Stimulated activated CD4-positive, alpha-beta T cell treated with anti-CD3 and anti-CD28 coated beads, Interleukin-4, amount 100 ng/mL, for 4 hours (primary cell): ENCODE measurements around the gene CNTN3.

ENCODE experiments used
- DNase-seq, 2 experiments: peaks; one replicate each; pipeline ENCODE4 v3.0.0-alpha.2; 2020

CNTN3 gene

GRCh38 chr3:74606996-74607395 lies 7.5 kb downstream of the CNTN3 start:
- no peak for DNase-seq

DNA sequence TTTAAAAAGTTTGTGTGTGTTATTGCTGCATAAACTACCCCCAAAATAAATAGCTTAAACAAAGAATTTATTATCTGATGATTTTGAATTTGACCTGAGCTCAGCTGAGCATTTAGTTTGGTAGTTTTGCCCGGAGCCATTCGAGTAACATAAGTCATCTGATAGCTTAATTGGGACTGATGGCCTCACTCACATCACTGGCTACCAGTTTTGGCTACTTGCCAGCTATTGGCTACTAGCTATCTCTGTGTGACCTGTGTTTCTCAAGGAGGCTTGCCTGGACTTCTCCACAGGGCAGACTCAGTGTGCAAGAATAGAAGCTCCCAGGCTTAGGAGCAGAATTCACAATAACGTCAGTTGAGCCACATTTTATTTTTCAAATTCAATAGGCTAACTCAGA lies 9.0 kb downstream of the CNTN3 start:
- DNase-seq = no peak

- DNase-seq = no peak
Observed at GRCh38 chr3:74603292-74603691, 11.2 kb downstream of the CNTN3 start.

GRCh38 chr3:74602471-74602870 lies 12.0 kb downstream of the CNTN3 start:
- DNase-seq = no peak

DNA sequence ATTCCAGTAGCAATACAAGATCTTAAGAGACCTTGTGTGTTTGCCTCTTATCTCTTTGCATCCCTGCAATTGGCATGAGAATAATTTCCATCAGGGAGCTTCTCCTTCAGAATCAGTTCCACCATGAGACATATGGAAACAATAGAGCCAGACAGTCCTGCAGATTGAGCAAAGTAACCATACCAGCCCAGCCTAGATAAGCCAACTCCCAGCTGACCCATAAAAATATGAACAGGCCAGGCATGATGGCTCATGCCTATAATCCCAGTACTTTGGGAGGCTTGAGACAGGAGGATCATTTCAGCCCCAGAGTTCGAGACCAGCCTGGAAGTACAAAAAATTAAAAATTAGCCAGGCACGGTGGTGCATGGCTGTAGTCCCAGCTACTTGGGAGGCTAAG lies 12.7 kb downstream of the CNTN3 start:
- no peak for DNase-seq

- no peak for DNase-seq
Observed at GRCh38 chr3:74599564-74599963, 14.9 kb downstream of the CNTN3 start.

DNA sequence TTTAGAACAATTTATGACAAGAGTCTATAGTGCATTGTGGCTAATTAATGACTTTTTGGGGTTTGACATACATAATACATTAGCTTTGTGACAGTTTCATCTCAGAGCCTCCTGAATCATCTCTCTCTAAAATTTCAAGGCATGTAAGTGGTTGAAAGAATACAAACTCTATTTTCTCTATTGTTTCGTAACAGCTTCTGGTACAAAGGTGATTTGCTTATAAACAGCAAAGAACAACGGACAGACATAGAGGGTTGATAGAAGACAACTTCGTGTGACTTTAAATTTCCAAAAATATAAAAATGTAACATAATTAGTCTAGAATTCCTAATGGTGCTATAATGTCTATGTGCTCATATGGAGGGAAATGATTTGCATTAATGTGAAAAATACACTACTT lies 21.3 kb downstream of the CNTN3 start:
- no peak for DNase-seq

DNA sequence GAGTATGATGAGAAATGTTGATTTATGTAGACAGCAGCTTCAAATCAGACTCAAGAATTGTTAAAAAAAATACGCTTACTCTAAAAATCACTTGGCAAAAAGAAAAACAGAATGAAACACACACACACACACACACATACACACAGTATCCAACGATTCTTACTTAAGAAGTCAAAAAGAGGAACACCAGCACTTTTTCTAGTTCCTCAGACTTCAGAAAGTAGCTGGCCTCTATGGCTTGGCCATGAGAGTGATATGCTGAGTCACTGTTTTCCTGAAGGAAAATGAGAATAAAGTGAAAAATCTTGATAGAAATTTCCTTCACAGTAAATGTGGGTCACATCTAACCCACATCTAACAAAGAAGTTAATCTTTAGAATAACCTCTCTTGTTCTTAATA lies 22.1 kb downstream of the CNTN3 start:
- DNase-seq = no peak

DNA sequence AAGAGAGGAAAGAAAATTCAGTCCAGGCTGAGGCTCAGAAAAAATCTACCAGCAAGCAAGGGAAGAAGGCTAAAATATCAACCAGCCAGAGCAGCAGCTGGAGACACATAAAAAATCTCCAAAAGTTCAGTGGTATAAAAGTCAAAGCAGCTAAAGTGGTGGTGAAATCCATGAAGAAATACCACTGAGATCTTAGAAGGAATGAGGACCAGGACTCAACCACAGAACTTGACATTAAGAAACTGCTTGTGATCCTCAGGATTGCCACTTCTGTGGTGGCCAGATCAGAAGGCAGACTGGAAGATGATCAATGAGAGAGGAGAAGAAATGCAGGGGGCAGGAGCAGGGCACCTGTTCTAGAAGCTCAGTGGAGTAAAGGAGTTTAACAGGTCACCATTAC lies 22.5 kb downstream of the CNTN3 start:
- no peak for DNase-seq

GRCh38 chr3:74591342-74591741 lies 23.1 kb downstream of the CNTN3 start:
- no peak for DNase-seq

- DNase-seq = no peak
Observed at GRCh38 chr3:74590620-74591262, 23.7 kb downstream of the CNTN3 start.

DNA sequence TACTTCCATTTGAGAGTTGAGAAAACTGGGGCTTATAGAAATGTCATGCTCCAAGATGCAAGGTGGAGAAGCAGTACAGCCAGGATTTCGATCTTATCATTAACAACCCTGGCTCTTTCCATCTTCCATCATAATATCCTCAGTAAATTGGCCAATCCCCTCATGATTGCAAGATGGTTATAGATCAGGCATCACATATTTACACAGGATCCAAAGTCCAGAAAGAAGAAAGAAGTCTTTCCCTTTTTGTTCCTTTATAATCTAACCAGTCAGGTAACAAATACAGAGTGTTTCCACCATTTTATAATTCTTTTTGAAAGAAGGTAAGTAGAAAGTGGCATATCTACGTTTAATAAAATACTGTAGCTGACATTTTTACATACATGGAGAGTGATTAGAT lies 29.7 kb downstream of the CNTN3 start:
- no peak for DNase-seq

- DNase-seq = no peak
Observed at GRCh38 chr3:74582982-74583381, 31.5 kb downstream of the CNTN3 start.

DNA sequence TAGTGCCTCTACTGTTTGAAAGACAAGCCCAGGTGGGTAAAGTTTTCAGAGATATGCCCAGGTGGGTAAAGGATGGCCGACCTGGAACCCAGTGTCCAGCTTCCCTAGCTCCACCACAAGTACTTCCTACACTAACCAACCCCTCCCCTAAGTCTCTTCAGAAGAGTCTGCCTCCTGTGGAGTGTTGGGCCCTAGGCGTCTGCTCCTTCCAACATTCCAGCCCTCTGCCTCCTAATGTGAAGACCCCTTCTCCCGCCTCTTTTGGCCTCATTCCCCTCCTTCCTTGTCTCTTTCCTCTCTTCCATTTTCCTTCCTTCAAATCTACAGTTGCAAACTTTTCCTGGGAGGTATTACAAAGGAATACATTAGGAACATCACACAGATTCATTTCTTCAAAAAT lies 38.6 kb downstream of the CNTN3 start:
- no peak for DNase-seq

- DNase-seq = no peak
Observed at GRCh38 chr3:74571118-74571517, 43.3 kb downstream of the CNTN3 start.
